Measurements from ENCODE around the gene AMER2.
"Not testable (repeated sequence)": the region's sequence is repeated elsewhere in the genome, so short reads cannot be mapped to it uniquely, and the experiment has no call there.

AMER2 gene

DNA sequence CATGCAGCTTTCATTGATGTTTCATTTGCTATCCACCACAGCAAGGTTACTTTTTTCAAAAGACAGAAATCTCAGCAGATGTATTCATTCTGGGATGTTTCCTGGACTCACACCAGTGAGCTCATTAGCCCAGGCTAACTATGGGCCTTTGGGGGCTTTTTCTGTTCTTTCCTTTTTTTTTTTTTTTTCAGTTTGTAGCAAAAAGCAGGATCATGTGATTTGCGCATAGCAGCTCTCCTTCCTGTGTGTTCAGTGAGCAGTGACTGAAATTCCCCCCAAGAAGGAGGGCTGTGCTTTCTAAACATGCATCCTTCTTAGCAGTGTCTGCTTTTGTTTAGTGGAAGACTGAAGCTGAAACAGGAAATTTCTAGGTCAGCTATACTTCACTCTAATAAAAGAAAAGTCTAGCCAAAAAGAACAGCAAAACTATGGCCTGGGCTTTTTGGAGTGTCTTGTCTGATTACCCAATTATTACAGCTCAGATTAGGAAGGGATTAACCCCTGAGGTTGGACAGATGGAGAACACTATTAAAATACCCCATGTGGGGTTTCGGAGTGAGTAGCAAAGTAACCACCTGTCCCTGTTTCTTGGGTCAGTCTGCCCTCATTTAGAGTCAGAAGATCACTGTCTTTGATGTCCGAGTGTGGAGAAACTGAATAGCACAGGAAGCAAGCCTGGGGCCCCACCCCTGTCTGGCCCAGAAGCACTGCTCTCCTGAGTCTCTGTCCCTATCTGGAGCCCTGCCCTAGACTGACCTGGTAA lies 8.9 kb upstream of the AMER2 start:
- no peak for DNase-seq

DNA sequence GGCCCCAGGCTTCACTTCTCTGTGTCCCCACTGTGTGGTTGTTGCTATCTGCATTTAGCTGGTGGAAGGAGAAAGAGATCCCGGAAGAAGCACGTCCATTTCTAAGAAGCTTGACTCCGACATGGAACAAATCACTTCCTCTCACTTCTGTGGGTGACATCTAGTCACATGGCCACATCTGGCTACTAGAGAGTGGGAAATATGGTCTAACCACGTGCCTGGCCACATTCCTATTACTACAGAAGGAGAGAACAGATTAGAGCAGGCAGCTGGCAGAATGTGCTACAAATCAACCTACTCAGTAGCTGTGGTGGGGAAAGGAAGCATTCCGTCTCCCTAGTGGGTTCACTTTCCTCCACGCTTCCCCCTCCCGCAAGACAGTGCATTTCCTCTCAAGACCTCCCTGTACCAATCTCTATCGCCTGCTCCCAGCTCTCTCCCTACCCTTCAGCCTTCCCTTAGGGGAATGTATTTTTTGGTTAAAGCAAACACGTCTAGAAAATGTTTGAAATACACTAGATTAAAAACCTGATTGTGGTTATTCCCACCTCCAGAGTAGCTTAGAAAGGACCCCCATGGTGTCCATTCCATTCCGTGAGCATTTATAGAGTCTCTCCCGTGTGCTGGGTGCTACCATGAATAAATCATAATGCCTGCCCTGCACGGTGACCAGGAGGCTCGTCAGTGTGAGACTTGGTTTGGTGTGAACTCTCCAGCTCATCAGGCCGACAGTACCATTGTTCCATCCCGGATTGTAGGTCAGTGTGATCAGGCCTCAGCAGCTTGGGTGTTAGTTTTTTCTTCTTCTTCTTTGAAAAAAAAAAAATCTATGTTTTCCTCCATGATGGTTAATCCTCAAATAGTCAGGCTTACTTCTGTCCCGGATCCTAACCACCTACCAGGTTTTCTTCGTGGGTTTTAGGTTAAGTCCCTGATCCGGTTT lies 8.0 kb upstream of the AMER2 start:
- no peak for DNase-seq

DNA sequence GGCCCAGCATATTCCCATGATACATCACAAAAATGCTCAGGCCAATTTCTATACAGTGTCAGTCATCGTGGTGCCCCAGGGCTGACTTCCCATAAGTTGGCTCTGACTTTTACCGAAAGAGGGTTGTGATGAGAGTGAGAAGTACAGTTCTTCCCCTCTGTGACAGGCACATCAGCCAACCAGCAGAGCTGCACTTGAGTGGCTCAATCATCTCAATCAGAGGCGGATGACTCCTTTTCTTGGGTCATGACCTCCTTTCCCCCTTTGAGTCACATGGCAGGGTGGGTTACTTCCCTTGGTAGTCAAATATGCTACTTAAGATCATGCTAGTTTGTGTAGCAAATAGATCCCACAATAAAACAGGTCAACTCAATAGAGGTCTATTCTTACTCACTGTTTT lies 6.9 kb upstream of the AMER2 start:
- no peak for DNase-seq

DNA sequence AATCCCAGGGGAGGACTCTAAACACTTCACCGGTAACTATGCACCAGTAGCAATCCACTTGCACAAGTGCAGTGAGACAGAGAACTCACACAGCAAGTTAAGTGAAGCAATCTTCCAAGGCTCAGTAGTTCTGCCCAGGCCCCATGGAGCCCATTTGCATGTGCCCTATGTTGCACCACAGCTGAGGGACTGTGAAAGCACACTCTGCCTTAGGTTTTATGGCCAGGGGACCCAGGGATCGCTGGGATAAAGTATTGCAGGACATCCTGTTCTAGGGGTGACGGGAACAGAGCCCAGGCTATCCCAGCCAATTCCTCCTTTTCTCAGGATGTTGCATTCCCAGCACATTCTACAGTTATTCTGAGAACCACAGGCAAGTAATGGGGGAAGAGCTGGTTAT lies 6.0 kb upstream of the AMER2 start:
- no peak for DNase-seq

DNA sequence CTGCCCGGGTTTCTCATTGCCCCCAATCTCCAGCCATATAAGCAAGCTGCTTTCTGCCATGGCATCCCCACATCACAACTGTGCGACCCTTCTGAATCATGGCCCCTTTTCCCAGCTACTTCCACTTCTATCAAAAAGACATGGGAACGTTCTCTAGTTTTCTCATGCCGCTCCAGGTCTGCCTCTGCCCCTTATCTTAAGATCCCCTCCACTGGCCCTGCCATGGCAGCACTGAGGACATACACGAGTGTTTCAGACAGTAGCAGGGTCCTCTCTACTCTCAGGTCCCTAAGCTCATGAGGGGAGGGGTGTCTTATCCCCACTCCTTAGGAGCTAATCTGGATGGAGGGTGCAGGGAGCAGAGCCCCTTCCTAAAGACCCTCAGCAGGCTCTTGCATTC lies 5.5 kb upstream of the AMER2 start:
- DNase-seq, result no peak

DNA sequence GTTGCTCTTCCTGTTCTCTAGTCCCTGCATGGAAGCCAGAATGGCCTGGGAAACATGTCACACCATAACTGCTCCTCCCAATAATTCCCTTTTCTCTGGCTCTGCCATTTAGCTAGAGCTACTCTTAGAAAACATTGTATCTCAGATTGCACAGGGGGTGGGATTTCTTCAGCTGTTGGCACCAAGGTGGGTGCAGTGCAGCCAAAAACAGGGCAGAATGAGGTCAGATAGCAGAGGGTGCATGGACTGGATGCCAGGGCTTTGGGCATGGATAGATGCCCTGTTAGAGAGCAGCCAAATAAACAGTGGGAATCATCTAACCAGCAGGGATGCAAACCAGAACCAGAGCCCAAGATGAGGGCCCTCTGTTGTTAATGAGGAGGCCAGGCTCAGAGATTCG lies 4.9 kb upstream of the AMER2 start:
- no peak for DNase-seq

DNA sequence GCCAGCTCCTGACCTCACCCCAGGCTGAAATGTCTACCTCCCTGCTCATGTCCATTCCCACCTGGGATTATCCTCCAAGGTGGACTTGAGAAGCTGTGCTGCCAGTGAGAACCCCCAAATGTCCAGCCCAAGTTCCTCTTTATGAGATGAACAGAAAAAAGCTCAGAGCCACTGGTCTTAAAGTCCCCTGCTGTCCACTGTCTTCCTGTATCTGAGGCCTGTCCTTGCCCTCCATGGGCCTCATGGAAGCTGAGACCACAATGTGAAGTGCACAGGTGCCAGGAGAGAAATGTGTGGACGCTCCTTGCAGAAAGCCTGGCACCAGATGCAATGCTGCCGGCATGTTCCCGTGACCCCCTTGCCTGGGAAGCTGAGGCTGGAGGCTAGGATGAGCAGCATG lies 3.3 kb upstream of the AMER2 start:
- DNase-seq, result no peak

DNA sequence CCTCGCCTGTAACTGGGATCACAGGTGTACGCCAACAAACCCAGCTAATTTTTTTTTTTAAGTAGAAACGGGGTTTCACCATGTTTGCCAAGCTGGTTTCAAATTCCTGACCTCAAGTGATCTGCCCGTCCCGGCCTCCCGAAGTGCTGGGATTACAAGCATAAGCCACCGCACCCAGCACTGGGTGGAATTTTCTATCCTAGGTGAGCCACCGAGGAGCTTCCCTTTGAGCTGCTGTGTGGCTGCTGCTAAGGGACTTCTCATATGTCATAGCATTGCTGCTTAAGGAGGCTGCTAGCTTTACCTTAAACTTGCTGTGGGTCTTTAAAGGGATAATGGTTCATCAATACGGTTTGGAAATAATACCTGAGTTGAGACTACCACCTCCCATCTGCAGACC lies 2.9 kb upstream of the AMER2 start:
- no peak for DNase-seq

DNA sequence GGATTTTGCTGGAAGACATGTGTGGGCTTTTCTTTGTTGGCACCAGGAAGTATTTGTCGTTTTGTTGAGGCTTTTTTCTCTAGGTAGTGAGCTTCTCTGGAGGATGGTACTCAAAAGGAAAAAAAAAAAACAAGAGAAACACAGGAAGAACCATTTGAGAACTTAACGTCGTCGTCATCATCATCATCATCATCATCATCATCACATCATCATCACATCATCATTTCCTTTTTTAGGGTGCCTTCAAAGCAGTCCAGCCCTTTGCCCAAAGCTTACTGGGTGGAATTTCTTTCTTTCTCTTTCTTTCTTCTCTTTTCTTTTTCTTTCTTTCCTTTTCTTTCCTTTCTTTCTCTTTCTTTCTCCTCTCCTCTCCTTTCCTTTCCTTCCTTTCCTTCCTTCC lies 2.2 kb upstream of the AMER2 start:
- no peak for DNase-seq

DNA sequence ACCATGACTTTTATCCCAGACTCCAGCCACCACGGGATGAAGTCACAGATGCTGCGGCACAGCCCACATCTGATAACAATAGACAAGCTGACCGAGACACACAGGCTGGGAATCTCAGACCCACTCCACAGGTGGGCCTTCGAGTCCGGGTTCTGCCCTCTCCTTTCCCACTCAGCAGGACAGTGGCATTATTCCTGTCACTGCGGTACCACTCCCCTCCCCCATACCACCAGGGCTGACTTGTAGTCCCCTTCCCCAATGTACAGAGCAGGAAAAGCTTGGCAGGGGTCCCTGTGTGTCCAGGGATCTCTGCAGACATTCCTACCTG lies 179 bp upstream of the AMER2 start:
- no peak for DNase-seq

DNA sequence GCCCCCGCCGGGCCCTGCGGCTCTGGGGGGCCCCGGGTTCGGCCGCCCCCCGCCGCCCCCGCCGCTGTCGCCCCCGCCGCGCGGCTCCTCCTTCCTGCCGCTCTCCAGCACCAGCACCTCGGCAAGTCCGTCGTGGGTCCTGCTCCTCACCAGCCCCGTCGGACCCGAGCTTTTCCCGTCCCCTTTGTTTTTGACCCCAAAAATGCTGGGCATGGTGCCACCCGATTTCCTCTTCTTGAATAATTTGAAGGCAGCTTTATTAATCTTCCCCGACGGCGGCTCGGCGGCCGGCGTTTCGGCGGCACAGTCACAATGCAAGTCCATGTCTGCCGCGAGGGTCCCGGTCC lies 945 bp downstream of the AMER2 start:
- DNase-seq, result no peak

DNA sequence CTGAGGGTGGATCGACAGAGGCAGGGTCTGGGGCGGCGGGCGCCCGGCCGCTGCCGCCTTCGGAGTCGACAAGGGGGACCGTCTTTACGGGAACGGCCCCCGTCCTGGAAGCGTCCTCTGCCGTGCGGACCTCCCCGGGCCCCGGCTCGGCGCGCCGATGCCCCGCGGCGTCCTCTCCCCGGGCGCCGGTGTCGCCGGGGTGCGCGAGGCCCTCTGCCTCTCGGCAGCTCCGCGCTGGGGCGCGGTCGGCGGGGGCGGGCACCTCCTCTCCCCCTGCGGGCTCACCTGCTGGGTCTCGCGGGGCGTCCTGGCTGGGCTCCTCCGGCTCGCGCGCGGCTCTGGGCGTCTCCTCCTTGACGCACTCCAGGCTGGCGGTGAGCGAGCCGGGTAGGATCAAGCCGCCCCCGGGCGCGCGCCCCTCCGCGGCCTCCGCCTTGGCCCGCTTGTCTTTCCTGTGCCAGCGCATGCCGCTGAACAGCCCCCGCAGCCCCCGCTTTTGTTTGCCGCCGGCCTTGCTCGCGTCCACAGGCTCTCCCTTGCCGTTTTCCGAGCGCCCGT lies 1.5 kb downstream of the AMER2 start:
- DNase-seq, result no peak

DNA sequence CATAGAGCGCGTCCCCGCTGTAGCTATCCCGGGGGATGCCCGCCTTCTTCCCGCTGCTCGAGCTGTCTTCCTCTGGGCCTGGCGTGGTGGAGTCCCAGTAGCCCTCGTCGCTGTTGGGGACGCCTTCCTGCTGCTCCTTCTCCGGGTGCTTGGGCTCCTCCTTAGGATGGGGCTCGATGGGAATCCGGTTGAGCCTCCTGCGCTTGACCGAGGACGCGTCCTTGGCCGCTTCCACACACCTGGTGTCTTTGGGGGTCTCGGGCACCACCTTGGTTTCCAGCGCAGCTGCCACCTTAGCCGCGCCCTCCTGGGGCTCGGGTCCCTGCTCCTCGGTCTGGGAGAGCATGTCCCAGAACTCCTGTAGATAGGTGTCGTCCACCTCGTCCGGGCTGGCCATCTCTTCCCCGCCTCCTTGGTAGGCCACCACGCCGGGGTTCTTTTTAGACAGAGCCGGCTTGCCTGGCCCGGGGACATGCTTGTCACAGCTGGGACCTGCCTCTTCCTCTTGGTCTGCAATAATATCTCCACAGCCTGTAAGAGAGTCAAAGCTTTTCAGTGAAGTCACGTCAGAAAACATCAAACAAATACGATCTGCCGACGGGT lies 2.0 kb downstream of the AMER2 start:
- DNase-seq, result no peak

DNA sequence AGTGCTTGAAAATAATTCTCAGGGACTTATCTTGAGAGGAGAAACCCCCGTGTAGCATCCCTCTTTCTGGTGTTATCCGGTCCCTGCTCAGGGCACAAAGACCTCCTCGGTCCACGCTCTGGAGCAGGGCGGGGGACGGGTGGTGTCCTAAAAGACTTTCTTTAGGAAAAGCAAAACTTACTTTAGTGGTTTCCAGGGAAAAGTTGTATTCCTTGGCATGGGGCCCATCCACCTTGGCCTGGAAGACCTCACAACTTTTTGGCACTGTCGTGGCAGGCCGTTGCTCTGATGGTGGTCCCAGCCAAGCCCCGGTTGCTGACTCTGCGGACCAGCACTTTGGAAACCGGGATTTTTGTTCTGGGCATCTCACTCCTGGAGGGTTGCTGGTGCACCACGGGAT lies 2.7 kb downstream of the AMER2 start:
- DNase-seq, result no peak

DNA sequence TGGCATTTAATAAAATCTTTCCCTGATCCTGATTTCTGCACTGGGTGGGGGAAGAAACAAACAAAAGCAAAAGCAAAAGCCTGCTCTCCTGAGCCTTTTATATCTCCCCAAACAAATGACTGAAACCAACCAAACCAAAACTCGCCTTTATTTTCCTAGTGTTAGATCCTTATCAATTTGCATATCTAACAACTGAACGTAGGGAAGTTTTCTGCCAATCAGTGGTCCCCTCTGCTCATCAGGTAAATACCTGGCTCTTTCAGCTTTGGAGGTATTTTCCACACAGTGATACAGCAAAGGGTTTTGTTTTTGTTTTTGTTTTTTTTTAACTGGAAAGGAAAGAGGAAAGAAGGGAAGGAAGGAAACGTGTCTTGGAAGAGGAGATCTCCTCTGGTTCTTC lies 3.3 kb downstream of the AMER2 start:
- no peak for DNase-seq

DNA sequence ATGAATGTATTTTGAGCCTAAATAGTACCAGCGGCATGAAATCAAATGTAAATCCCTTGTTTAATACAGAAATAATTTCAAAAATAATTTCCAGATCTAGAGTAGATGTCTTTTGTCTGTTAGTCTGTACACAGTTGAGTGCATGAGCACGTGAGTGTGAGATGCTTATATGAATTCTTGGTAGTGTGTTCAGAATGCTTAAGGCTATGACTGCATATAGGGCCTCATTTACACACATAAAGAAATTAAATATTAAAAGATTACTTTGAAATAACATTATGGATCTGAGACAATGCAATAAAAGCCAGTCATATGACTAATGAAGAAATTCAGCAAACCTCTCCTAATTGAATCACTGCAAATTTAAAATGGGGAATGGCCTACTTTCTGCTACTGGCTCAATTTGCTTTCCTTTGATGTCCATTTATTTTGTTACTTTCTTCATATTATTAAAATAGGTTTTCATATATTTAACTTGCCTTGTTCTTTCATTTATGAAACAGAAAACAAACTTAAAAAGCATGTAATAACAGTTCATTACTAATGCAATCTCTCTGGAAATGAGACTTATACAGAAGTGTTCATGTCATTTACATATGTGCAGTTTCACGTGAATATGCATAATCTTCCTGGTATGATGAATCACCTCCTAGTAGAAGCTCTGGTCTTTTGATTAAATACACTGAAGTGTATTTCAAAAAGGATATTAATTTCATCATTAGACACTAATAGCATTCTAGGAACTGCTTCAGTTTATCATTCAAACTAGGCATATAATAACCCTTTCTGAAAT lies 4.5 kb downstream of the AMER2 start:
- DNase-seq, result no peak

DNA sequence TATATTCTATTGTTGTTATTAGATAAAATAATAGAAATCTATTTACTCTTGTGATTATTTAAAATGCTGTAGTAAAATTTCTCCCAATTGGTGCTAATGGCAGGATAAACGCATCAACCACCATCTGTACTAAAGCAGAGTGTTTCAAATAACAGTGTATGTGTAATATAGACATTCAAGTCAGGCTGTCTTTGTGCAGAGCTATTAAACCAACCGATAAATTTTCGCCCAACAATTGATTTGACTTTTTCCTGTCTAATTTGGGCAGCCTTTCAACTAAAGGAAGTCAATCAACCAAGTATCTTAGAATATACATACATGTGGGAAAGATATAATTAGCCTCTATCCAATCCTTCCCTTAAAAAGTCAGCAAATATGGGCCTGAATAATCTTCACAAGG lies 5.8 kb downstream of the AMER2 start:
- no peak for DNase-seq

DNA sequence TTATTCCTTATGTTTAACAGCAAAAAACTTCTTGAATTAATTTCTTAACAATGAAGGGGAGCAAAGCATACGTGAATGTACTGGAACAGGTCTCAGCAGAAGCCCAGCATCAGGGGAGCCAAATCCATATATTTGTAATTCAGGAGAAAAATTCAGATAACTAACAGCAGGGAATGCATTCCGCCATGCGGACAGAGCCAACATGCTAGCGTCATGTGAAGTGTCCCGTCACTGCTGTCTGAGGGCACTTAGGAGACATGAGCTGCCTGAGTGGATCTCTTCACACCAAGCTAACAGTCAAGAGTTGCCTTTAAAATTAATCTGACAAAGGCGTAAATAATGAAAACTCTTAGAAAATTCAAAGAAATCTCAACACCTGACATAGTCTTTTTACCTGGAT lies 6.4 kb downstream of the AMER2 start:
- DNase-seq, result no peak

DNA sequence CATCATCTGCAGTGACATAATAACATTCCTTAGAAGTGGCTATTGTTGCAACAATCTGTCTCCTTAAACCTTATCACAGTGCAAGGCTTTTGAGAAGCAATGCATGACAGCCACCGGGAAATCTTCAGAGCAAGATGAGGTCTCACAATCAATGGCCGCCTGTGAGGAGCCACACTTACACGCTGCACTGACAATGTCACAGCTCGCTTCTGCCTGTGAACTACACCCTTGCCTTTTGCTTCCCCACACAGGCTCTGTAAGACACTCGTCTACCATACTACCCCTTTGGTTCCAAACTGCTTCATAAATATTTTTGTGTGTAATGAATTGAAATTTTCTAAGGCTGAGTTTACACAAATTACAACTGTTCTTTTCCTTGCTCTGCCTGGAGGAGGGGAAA lies 6.9 kb downstream of the AMER2 start:
- DNase-seq, result not testable (repeated sequence)

DNA sequence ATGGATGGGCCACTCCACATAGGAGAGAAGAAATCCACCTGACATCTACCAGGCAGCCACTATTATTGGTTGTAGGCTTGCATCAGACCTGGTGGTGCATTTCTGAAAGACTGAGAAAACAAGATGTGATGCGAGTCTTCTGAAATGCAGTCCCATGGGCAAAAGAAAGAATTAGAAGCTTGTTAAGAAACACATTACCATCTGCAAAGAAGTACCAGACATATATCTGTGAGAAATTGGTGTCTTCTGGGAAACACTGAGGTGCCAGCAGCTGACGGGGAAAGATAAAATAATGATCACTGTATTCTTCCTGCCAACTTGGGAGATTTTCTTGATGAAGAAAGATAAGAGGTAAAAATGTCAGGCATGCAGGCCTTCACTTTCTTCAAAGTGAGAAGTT lies 14.4 kb downstream of the AMER2 start:
- no peak for DNase-seq

DNA sequence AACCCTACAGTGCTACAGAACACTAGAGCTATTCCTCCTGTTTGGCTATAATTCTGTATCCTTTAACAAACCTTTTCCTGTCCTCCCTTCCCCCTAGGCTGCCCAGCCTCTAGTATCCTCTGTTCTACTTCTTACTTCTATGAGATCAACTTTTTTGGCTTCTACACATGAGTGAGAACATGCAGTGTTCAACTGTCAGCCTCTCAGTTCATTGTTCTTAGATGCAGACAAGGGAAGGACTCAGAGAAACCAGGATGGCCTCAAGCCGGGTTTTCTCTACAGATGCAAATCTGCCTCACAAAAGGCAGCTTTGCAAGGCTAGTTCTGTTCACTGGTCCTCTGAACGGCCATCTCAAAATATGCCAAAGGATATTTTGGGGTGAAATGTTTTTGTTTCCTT lies 18.4 kb downstream of the AMER2 start:
- DNase-seq, result no peak

DNA sequence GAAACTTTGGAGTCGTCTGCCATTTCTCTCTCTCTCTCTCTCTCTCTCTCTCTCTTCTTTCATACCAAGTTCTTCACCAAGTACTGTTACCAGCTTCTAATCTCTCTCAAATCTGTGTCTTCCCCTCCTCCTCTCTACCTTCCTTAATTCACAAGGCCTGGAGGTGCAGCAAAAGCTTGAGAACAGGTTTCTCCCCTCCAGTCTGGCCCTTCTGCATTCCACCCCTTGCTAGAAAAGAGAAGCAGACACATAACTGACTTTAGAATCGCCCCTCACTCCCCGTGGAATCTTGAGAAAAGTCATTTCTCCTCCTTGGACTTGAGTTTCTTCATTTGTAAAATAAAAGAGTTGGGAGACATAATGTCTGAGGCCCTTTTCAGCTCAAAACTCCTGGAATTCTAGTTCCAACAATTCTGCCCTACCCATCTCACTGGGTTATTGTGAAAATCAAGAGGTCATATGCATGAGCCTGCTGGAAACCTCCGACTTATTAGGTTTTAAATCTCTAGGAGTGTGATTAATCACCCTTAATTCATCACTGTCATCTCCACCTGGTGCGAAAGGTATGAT lies 20.4 kb downstream of the AMER2 start:
- no peak for DNase-seq

DNA sequence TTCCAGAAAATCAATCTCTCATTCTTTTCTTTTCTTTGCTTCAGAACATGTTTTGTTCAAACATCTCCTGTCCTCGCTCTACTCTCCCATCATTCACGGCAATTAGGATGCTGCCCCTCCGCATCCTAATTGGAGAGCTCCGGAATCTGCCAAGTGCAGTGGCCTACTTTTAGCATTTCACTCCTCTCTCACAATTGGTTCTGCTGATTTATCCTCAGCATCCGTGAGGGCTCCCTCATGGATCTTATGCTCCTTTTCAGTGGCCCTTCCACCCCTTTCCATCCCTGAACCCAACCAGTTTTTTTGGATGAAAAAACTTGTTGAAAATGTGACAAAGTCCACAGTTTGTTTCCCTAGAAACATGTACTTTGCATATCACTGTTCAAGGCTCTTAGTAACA lies 22.4 kb downstream of the AMER2 start:
- no peak for DNase-seq
